Measurements from ENCODE around the gene CMIP. TPM values are rescaled to one million over a fixed set of nuclear protein-coding genes. Genes with fewer than 3 reads are reported as not detected.

The CMIP gene
- total RNA-seq, 4 donors from 2014 or later, result 15.5 to 65.9 (median 20.2) TPM

GRCh38 chr16:81615411-81615810 is 170.8 kb downstream of the CMIP start:
- Histone ChIP-seq H3K9me3 (no peaks in the 10 kb centered on the region), H3K27ac (no peak overlapping the region), H3K4me3 (replicated peaks in 1 of 3) (no peak overlapping the region), H3K36me3 (no peaks in the 10 kb centered on the region), H3K4me1 (peaks cover 0 to 30% of the 10 kb centered on the region in 2 donors), H3K27me3 (no peaks in the 10 kb centered on the region)
- intact Hi-C loops (cut with DNase I), result no loop called here
- DNase-seq, result no peak
- no peak for TF ChIP-seq CTCF (IDR thresholded peaks at IDR 0.05)
- TF ChIP-seq POLR2A (IDR thresholded peaks at IDR 0.05), result no peak
- WGBS, 2 donors, result 90 to 92% methylated on average over 3 of the region's 3 CpGs

GRCh38 chr16:81615833-81616232 is 171.2 kb downstream of the CMIP start:
- 78 to 92% methylated on average over 14 of the region's 14 CpGs for WGBS, 2 donors
- peaks cover 0 to 30% of the 10 kb centered on the region in 2 donors for H3K4me1 ChIP-seq
- intact Hi-C loops (cut with DNase I), result no loop called here

GRCh38 chr16:81616321-81617020 is 171.9 kb downstream of the CMIP start:
- H3K36me3 ChIP-seq, result no peaks in the 10 kb centered on the region
- no peaks in the 10 kb centered on the region for H3K9me3 ChIP-seq
- WGBS, 2 donors, result 66 to 70% methylated on average over 17 of the region's 17 CpGs
- H3K27ac ChIP-seq, result no peak overlapping the region
- peak; percentile 69 to 78 for DNase-seq
- TF ChIP-seq CTCF (IDR thresholded peaks at IDR 0.05) (no peak), POLR2A (IDR thresholded peaks at IDR 0.05) (no peak)
- H3K4me1 ChIP-seq, result peaks cover 0 to 30% of the 10 kb centered on the region in 2 donors
- H3K4me3 ChIP-seq (replicated peaks in 1 of 3), result no peak overlapping the region
- no peaks in the 10 kb centered on the region for H3K27me3 ChIP-seq
- intact Hi-C loops (cut with DNase I), result no loop called here

More at GRCh38 chr16:81615833-81616232, 171.2 kb downstream of the CMIP start:
- Histone ChIP-seq H3K36me3 (no peaks in the 10 kb centered on the region), H3K9me3 (no peaks in the 10 kb centered on the region), H3K4me3 (replicated peaks in 1 of 3) (no peak overlapping the region), H3K27ac (no peak overlapping the region), H3K27me3 (no peaks in the 10 kb centered on the region)
- TF ChIP-seq CTCF (IDR thresholded peaks at IDR 0.05) (no peak), POLR2A (IDR thresholded peaks at IDR 0.05) (no peak)
- DNase-seq, result no peak

- TF ChIP-seq CTCF (IDR thresholded peaks at IDR 0.05) (no peak), POLR2A (IDR thresholded peaks at IDR 0.05) (no peak)
- Histone ChIP-seq H3K4me3 (replicated peaks in 1 of 3) (no peak overlapping the region), H3K27ac (peak overlapping the region in 1 of 3 donors; percentile 58), H3K36me3 (no peaks in the 10 kb centered on the region), H3K4me1 (peaks cover 0 to 27% of the 10 kb centered on the region in 2 donors), H3K27me3 (no peaks in the 10 kb centered on the region), H3K9me3 (no peaks in the 10 kb centered on the region)
- 55 to 57% methylated on average over 7 to 8 of the region's 8 CpGs for WGBS, 2 donors
- DNase-seq, result no peak
- intact Hi-C loops (cut with DNase I), result no loop called here
Measured at GRCh38 chr16:81617021-81617346, 172.4 kb downstream of the CMIP start.

- Histone ChIP-seq H3K27ac (no peak overlapping the region), H3K27me3 (no peaks in the 10 kb centered on the region), H3K36me3 (no peaks in the 10 kb centered on the region), H3K4me3 (replicated peaks in 1 of 3) (no peak overlapping the region), H3K9me3 (no peaks in the 10 kb centered on the region), H3K4me1 (peaks cover 0 to 15% of the 10 kb centered on the region in 2 donors)
- no peak for DNase-seq
- TF ChIP-seq POLR2A (IDR thresholded peaks at IDR 0.05) (no peak), CTCF (IDR thresholded peaks at IDR 0.05) (no peak)
- 76 to 94% methylated on average over 6 of the region's 6 CpGs for WGBS, 2 donors
- intact Hi-C loops (cut with DNase I), result no loop called here
Measured at GRCh38 chr16:81618187-81618586, 173.6 kb downstream of the CMIP start.

Measured in thyroid gland (tissue), 4 donors.